NCI-H2081 (cell line): ENCODE results near the gene ZFHX3.
"Not testable (repeated sequence)": the region's sequence is repeated elsewhere in the genome, so short reads cannot be mapped to it uniquely, and the experiment has no call there.

ENCODE experiments used
- DNase-seq, 2 experiments: peaks; one replicate each; lab custom pipeline; 2025; lab: John Stamatoyannopoulos, UW

The ZFHX3 gene

DNA sequence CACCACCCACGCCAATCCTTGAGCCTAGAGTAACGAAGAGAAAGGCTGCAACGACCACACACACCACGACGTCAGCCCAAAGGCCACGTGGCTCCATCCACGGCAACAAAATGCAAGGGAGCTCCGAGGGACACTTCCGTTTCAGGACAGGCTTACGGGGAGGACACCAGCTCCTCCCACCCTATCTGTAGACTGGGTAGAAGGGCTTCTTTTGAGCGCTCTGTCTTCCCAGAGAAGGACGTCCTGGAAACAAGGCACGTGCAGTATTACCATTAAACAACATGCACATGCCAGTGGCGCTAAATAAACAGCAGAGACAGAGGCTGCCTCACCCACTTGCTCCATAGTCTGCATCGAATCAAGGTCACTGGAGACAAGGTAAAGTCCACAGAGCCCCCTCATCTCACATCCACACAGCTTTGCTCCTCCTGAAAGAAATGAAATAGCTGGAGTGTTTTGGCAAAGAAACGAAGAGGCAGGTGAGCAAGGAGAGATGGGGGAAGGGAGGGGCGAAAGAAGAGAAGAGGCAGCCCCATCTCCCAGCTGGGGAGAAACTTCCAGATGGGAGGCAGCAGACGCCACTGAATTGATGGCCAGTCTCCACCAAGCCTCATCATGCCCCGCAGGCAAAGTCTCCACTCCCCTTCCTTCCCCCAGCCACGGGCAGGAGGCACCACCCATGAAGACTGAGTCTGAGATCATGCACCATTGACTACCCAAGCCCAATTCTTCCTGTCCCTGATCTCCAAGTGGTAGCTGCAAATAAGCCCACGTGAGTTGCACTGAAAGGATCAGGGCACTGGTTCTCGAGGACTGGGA is 24.0 kb downstream of the ZFHX3 start:
- no peak for DNase-seq

DNA sequence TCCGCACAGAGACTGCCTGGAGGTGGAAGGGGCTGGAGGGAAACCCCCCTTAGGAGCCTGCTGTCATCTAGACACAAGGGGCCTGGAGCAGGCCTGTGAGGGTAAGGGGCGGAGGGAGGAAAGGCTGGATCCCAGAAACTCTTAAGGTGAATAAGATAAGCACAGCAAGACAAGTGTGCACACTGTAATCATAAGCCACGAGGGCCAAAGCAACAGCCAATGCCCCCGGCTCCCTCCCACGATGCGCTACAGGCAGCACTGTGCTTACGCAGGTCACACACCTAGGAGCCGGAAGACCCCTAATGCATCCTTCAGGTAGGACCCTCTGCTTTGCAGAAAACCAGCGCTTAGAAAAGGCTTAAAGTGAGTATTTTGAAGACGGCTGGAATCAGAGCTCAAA is 24.6 kb downstream of the ZFHX3 start:
- no peak for DNase-seq

DNA sequence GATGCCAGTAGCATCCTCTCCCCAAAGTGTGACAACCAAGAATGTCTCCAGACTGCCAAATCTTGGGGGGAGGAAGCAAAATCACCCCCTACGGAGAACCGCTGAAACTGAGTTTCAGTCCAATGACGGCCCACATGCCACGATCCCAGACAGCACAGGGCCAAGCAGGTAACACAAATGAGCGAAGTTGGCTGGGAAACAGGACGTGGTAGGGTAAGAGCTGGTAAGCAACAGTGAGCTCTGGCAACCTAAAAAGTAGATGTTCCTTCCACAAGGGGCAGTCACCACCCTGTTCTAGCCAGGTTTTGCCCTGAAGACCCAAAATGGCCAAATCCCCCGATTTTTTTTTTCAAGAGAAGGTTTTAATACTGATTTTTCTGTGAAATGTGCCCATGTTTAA is 25.4 kb downstream of the ZFHX3 start:
- DNase-seq, result no peak

DNA sequence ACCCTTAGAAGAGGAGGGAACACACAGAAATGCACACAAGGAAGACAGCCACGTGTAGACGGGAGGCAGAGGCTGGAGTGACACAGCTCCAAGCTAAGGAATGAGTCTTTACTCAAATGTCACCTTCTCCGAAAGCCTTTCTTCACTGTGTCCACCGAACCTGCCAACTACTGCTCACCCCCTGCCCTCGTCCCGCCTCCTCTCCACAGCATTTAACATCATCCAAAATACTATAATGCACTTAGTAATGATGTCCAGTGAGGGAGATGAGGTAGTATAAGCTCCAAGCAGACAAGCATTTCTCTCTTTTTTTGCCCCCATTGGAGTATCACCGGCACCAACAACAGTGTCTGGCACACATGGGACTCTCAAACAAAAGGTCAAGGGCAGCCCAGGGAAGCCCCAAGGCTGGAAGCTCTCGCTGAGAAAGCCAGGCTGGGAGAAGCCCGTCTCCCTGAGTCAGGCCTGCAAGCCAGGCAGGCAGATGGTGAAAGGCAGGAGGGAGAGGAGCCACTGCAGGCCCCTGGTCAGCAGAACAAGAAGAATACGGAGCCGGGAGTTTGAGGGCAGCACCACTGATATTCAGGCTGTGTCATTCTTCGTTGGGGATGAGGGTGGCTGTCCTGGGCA is 25.9 kb downstream of the ZFHX3 start:
- DNase-seq, result no peak

DNA sequence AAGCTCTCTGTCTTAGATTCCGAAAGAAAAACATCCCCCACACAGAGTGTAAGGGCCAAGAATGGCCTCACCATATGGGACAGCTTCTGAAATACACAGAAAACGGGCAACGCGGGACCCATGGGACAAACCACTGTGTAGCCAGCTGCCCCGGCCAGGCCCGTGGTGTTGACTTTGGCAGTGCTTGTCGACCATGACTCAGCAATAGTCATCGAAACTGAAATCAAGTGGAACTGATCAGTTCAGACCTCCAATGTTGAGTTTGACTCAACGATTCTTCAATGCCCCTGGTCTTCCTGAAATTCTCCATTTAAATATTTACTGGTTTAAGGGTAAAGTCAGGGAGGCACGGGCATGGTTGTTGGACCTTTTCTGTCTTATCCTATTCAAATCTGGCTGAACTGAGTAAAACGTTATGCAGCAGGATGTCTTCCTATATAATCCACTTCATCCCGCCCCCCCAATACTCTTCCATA is 27.5 kb downstream of the ZFHX3 start:
- DNase-seq, result peak in 1 of 2 experiments; percentile 73

DNA sequence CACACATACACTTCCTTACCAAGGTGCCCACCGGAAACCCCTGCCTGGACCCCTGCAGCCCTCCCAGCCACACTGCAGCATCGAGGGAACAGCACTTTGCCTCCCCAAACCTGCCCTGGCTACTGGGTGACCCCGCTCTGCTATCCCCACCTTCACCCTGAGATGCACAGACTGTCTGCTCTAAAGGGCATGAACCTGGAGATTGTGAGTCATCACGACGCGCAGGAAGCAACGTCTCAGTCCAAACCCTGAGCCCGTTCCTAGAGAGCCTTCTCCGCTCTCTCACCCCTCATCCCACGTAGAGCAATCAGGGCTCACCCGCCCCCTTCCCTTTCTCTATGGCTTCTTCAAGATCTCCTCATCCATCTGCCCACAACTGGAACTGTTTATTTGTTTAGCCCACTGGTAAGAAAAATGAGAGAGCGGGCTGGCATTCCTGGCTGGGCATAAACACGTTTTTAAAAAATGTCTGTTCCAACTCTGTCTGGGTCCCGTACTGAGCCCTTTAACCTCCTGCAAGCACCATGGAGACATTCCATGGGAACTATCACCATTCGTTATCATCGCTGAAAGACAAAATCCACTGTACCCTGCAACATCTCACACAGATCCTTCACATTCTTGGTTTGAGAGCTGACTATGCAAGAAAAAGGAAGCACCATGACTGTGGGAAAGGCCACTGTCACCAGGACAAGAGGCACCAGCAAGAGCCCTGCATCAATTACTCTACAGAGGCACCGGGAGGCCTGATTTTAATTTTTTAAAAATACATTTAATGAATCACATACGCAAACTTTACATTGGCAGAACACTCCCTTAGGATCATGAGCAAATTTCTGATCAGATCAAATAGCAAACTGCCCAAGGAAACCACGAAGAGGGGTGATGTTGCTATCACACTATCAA is 28.2 kb downstream of the ZFHX3 start:
- no peak for DNase-seq

DNA sequence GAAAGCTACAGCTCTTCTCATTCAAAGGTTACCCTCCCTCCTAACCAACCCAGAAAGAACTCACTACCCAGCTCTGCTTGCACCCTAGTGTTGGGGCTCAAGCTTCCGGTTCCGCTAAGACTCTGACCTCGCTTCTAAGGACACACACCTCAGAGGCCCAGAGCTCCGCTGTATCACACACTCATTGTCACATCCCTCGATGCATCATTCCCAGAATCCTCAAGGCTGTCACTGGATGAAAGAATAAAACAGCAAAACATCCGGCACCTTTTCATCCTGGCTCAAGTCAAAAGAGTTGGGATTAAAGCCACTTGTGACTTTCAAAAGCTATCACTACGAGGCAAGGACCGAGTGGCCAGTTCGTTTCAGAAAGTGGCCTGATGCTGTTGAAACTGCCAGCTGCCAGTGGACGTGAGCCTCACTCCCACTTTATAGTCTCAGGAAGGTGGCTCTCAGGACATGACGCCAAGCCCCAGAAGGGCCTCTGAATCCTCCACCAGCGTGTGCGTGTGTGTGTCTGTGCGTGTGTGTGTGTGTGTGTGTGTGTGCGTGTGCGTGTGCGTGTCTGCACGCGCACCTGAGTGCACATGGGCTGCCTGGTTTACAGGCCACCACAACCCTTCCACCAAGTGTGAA is 29.0 kb downstream of the ZFHX3 start:
- no peak for DNase-seq

DNA sequence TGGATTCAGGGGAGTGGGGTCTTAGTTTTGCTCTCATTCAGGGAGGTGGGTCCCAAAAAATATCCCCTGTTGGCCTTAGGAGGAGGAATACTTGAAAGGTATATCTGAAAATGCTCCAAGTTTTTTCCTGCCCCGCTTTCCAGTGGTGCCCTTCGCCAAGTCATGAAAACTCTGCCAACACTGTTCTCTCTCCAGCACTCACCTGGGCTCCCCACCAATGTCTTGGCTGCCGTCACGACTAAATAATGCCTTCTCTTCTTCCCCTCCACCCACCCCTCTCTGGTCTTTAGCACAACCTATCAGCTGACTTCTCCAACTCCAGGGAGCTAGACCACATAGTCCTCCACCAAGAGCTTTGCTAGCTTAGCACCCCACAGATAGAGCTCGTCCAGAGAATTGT is 30.6 kb downstream of the ZFHX3 start:
- no peak for DNase-seq

DNA sequence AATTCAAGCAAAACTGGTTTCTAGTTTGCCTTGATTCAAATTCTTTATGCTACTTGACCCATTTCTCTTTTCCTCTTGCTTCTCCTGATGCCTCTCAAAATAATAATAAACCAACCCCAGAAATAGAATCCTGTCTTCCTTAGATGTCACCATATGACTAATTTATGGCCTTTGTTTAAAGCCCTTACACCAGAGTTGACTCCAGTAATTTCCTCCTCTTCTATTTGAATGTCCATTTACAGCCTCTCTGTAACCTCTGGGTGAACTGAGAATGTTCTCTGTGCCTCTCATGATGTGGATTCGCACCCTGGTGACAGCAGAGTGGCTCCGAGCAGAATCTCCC is 31.5 kb downstream of the ZFHX3 start:
- no peak for DNase-seq

DNA sequence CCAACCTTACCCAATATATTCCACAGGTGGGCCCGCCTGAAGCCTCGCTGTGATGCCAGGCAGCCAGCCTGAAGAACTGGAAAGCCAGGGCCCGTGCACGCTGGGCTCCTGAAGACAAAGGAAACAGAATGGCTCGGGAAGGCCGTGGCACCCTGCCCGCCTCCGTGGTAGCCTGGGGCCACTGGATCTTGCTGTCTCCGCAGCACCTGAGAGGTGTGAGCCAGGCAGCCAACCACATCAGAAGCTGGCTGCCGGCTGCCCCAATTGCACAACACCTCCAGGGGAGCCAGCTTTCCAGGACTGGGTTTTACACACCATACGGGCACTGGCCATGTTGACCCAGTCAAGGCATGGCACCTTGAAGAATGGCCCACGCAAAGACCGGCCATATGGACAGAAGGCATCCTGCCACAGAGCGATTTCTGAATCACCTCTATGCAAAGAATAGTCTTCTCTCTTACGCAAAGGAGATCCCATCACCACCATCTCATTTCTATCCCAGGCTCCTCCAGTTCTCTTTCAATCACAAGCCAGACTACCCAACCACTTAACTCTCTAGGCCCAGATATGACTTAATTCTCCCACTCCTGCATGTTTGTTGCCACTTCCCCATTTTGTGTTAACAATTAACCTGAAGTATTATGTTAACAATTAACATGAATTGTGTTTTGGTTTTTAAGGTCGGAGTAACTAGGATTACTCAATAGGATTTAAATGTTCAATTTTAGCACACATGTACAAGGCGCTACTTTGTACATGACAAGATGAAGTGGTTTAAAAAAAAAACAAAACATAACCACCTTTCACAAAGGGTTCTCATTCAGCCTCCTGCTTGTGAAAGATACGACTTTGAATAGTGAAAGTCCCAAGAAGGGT is 32.1 kb downstream of the ZFHX3 start:
- no peak for DNase-seq

DNA sequence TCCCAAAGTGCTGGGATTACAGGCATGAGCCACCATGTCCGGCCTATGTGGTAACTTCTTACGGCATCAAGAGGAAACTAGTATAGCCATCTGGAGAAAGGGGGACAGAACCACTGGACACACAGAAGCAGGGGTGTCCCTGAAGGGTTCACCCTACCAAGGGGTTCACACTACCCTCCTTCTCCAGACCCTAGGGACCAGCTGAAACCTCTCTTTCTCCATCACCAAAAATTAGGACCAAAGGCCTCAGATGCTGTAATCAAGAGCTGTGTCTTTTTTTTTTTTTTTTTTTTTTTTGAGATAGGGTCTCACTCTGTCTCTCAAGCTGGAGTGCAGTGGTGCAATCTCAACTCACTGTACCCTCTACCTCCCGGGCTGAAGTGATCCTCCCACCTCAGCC is 33.2 kb downstream of the ZFHX3 start:
- no peak for DNase-seq

DNA sequence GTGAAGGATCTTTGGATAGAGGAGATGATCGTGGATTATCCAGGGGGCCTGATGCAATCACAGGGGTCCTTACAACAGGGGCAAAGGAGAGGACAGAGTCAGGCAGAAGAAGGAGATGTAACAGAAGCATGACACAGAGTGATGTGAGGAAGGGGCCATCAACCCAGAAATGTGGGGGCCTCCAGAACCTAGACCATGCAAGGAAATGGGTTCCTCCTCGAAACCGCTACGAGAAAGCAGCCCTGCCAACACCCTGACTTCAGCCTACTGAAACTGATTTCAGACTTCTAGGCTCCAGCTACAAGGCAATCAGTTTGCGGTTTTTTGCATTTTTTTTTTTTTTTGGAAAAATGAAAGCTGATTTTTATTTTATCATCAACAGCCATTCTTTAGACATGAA is 34.0 kb downstream of the ZFHX3 start:
- no peak for DNase-seq

DNA sequence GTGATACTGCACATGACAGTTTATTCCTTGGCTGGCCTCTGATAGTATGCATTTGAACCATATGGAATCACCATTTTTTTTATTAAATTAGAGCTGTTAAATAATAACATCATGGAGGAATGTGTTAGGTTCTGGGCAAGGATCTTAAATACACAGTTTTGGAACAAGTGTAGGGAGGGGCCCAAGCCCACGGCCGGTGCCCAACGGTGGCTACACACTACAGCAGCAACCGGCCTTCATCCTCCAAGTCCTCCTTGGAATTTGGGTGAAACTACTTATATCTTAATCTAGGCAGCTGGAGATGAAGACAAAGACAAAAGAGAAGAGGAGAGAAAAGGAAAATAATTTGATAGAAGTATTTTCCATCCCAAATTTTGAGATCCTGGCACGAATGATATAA is 35.6 kb downstream of the ZFHX3 start:
- no peak for DNase-seq

DNA sequence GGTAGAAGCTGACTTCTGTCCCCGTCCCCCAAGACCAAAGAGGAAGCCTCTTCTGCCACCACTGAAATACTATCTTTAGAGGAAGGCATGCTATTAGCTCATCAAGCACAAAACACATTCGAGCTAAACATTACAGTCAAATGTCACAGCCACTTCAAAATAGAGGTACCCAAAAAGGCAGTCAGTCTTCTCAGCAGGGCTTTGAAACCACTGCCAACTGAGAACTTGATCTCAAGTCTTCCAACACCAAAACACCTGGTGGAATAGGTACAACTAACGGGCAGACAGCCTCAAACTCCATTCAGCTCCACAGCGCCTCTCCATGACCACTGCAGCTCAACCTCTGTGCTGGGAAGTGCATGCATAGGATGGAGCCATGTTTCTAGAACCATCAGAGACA is 36.0 kb downstream of the ZFHX3 start:
- DNase-seq, result peak in 1 of 2 experiments; percentile 57

DNA sequence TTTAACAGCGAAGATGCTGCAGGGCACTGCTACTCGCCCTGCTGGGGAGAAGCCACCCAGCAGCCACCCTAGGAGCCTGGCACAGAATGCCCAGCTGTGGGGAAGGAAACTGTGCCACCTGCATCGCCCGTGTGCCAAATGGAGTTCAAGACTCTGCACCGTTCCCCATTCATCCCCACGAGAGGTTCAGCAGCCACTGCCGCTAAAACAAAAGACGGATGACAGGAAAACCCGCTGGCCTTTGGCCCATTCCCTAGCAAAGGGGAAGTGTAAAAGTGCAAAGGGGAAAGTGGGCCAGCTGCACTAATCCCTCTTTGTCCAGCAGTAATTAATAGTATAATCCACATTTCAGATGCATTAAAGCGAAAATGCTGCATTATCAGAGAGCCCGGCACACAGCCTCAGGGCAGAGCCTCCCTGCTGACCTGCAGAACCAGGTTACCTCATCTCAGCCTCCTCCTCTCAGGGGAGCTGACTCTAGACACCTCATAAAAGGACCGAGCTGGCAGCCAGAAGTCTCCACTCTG is 37.7 kb downstream of the ZFHX3 start:
- peak in 1 of 2 experiments; percentile 73 for DNase-seq

DNA sequence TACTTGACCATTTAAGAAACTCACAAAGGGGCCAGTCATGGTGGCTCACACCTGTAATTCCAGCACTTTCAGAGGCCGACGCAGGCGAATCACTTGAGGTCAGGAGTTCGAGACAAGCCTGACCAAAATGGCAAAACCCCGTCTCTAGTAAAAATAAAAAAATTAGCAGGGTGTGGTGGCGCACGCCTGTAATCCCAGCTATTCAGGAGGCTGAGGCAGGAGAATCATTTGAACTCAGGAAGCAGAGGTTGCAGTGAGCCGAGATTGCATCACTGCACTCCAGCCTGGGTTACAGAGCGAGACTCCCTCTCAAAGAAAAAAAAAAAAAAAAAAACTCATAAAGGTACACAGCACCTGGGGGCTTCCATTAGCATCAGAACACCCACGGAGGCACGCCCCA is 38.2 kb downstream of the ZFHX3 start:
- DNase-seq, result not testable (repeated sequence)

DNA sequence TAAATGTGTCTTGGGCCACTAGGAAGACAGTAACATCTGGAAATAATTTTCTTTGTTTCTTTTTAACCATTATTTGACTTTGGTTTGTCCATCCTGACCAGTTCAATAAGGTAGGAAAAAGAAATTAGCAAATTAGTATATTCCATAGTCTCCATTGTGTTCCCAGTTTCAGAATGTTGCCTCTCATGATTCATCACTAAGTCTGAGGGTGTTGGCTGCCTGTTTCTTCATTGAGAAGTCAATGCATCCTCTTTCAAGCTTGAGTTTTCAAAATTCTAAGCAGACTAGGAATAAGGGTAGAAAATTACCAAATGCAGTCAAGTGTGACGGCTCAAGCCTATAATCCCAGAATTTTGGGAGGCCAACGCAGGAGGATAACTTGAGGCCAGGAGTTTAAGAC is 41.9 kb downstream of the ZFHX3 start:
- no peak for DNase-seq

DNA sequence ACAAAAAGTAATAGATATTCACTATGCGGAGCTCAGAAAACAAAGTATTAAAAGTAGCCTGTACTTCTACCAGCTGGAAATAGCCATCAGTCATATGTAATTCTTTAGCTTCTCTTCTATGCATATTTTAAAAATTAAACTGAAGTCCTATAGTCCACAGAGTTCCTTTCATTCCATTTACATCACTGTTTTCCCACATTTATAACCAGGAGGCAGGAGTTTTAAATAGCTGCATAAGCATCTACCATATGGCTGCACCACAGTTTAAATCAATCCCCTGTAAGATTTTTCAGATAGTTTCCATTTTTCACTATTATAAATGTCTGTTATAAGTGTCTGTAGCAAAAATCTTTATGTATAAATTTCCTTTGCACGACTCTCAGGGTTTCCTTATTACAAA is 45.1 kb downstream of the ZFHX3 start:
- no peak for DNase-seq

DNA sequence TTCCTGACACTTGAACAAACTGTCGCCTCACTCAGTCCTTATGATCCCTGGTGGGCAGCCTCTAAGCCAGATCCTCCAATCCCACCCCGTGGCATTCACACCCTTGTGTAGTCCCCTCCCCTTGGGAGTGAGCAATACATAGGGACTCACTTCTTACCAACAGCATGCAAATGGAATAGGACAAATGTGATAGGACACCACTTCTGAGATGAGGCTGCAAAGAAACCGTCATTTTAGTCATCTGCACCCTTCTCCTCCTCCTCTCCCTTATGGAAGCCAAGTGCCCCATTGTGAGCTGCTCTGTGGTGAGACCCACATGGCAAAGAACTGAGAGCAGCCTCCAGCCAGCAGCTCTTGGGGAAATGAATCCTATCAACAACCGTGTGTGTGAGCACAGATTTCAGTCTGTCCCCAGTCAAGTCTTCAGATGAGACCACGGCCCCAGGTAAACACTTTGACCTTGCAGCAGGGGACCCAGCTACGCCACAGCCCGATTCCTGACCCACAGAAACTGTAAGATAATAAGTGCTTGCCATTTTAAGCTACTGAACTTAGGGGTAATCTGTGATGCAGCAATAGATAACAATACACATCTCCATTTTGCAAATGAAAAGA is 46.9 kb downstream of the ZFHX3 start:
- no peak for DNase-seq
